GM12878 (cell line): ENCODE results near the gene VAV2. TPM values are rescaled to one million over a fixed set of nuclear protein-coding genes. Genes with fewer than 3 reads are reported as not detected.

Experiments
- ATAC-seq: fragments of 200-7000 bp; cut with Tn5 transposase; 3 replicates; pipeline ENCODE4 v1.9.1; 2020; ENCODE audit warnings: mild to moderate bottlenecking, moderate library complexity
- BruUV-seq: library from RNA; stranded (reverse); fragments of 400-500 nt; replicated peaks from 2 replicates; lab custom pipeline; 2021; lab: Mats Ljungman, UMichigan
- CTCF ChIA-PET: fragments of 300-600 bp; sonication (Branson Sonifier 250); formaldehyde crosslinking; extraction: SDS; loops from one replicate; lab custom pipeline; 2021; ENCODE audit warnings: inconsistent platforms; lab: Yijun Ruan, JAX
- POLR2A ChIA-PET: fragments of 350-600 bp; formaldehyde crosslinking; extraction: SDS; loops from one replicate; lab custom pipeline; 2021; ENCODE audit warnings: inconsistent platforms; lab: Charles Lee
- RAD21 ChIA-PET: fragments of 300-600 bp; sonication (Branson Sonifier 250); formaldehyde crosslinking; loops from one replicate; lab custom pipeline; 2023; ENCODE audit warnings: antibody characterized with exemption; ENCODE audit not compliant: unreplicated experiment; lab: Charles Lee
- SMC1A ChIA-PET: fragments of 300-600 bp; sonication (Branson Sonifier 250); formaldehyde crosslinking; loops from one replicate; lab custom pipeline; 2023; ENCODE audit not compliant: unreplicated experiment, uncharacterized antibody; lab: Charles Lee
- DNase-seq: peaks from one replicate; pipeline ENCODE4 v3.0.0-alpha.2; 2011; ENCODE audit warnings: low read depth, low spot score
- FAIRE-seq: peaks from 3 replicates; lab custom pipeline; 2011; peaks lifted over from hg19 to GRCh38; lab: Jason Lieb, UNC
- H2AFZ ChIP-seq: 2 replicates; pipeline ENCODE4 v1.6.0; 2011; ENCODE audit warnings: low read depth, low read length, control low read depth; ENCODE audit not compliant: control insufficient read depth
- H3K27ac ChIP-seq: 2 replicates; pipeline ENCODE4 v1.5.1; 2011; ENCODE audit warnings: control low read depth; ENCODE audit not compliant: control insufficient read depth, insufficient read depth
- H3K27me3 ChIP-seq, 2 experiments: replicated peaks in 1 of 2; 2 replicates each; pipeline versions ENCODE4 v1.6.0 to v1.6.1; 2011; ENCODE audit warnings: low read length in 1 of 2; ENCODE audit not compliant: control insufficient read depth in 2 of 2, insufficient read depth in 2 of 2
- H3K36me3 ChIP-seq, 2 experiments: 2 replicates each; pipeline ENCODE4 v1.5.1; 2011; ENCODE audit warnings: low read length in 1 of 2; ENCODE audit not compliant: control insufficient read depth in 2 of 2, insufficient read depth in 2 of 2
- H3K4me1 ChIP-seq: 2 replicates; pipeline ENCODE4 v1.6.1; 2011; ENCODE audit warnings: mild to moderate bottlenecking, low read length, moderate library complexity, mixed read lengths; ENCODE audit not compliant: control insufficient read depth, insufficient read depth
- H3K4me2 ChIP-seq: 2 replicates; pipeline ENCODE4 v1.6.0; 2011; ENCODE audit warnings: control low read depth; ENCODE audit not compliant: control insufficient read depth, insufficient read depth
- H3K4me3 ChIP-seq: fragments of 200-600 bp; sonication (generic); 2 replicates; pipeline ENCODE4 v1.5.1; 2016
- H3K79me2 ChIP-seq: 2 replicates; pipeline ENCODE4 v1.6.0; 2011; ENCODE audit warnings: low read length; ENCODE audit not compliant: control insufficient read depth, insufficient read depth
- H3K9ac ChIP-seq: 2 replicates; pipeline ENCODE4 v1.8.0; 2011; ENCODE audit warnings: low read length, control low read depth, mixed read lengths; ENCODE audit not compliant: control insufficient read depth, insufficient read depth
- H3K9me3 ChIP-seq: replicated peaks from 3 replicates; pipeline ENCODE4 v1.5.1; 2011; ENCODE audit warnings: mild to moderate bottlenecking, low read length; ENCODE audit not compliant: control insufficient read depth, insufficient read depth
- H4K20me1 ChIP-seq: 2 replicates; pipeline ENCODE4 v1.6.0; 2011; ENCODE audit not compliant: control insufficient read depth, insufficient read depth
- CHD2 ChIP-seq: IDR thresholded peaks from 2 replicates; pipeline ENCODE4 v1.6.1; 2011; ENCODE audit warnings: low read depth, low read length, improper control_type of control experiment, borderline replicate concordance
- EGR1 ChIP-seq, 2 experiments: IDR thresholded peaks; 1 replicate in 1 of 2; 2 replicates in 1 of 2; pipeline ENCODE4 v1.6.1; 2011 to 2012; ENCODE audit warnings: low read depth in 2 of 2, low read length in 2 of 2, borderline replicate concordance in 1 of 2, mild to moderate bottlenecking in 1 of 2, moderate library complexity in 1 of 2
- NR2F1 ChIP-seq: fragments of 450-650 bp; conservative IDR thresholded peaks from 2 replicates; pipeline ENCODE4 v1.6.1; 2017; ENCODE audit warnings: mild to moderate bottlenecking
- WGBS: methylation state at CpG from one replicate; pipeline ENCODE4 v1.1.6; 2016; ENCODE audit warnings: low lambda C conversion rate; ENCODE audit not compliant: insufficient replicate concordance, insufficient coverage; ENCODE audit errors: missing lambda C conversion rate; 5-methylcytosine and 5-hydroxymethylcytosine counted together
- in situ Hi-C: fragments of 300-500 bp; cut with MboI; formaldehyde crosslinking; loops from 9 replicates; pipeline ENCODE4 v1.14.3; 2018; ENCODE audit warnings: mixed read lengths
- intact Hi-C: fragments of 100-400 bp; cut with micrococcal nuclease; formaldehyde crosslinking; loops from one replicate; pipeline ENCODE4 v1.14.2; 2022; ENCODE audit not compliant: unreplicated experiment
- polyA plus RNA-seq, 11 experiments: library from polyadenylated mRNA; depleted of rRNA in 4 of 11; unstranded in 6 of 11; stranded (reverse) in 5 of 11; fragments of >200 nt; fragmentation: Nextera tagmentation in 4 of 11; fragmentation: Illumina TruSeq in 1 of 11; extraction: Ambion mirVana in 4 of 11; extraction: Trizol in 1 of 11; gene quantifications; 1 replicate in 1 of 11; 2 replicates in 10 of 11; pipeline versions ENCODE4 v1.2.1 to v1.2.3, GENCODE V29; 2011 to 2016; ENCODE audit warnings: inconsistent platforms in 2 of 11, missing spikeins in 2 of 11, low read depth in 1 of 11
- total RNA-seq, 4 experiments: library from RNA; depleted of rRNA in 3 of 4; stranded (reverse); fragments of >200 nt in 3 of 4; fragmentation: Illumina TruSeq in 1 of 4; extraction: Trizol in 1 of 4; gene quantifications; 2 replicates each; pipeline versions ENCODE4 v1.2.1 to v1.2.3, GENCODE V29; 2013 to 2021
- TF ChIP-seq, protein P1 (sequence below): IDR thresholded peaks from 2 replicates; pipeline ENCODE4 v1.6.1; 2012; ENCODE audit warnings: low read depth, low read length, improper control_type of control experiment

VAV2 gene
- total and polyA plus RNA-seq, 10 of the 15 experiments (the other 5 are each of a cell fraction or from before 2014, with no cell fraction given): 0.13 to 43.9 (median 16.9) TPM

GRCh38 chr9:133970581-133971058 is 21.5 kb downstream of the VAV2 start:
- no peak overlapping the region for H3K9ac ChIP-seq
- in situ Hi-C loops: no loop called here
- H2AFZ ChIP-seq: no peak overlapping the region
- ChIA-PET SMC1A (no interaction called here), RAD21 (interaction anchor here (1.0 kb wide), 1 partner anchor 24 kb away, joined by 3 read pairs; no protein-coding TSS in a partner anchor)
- WGBS: 53% methylated on average over 6 of the region's 6 CpGs
- no peak overlapping the region for H3K4me2 ChIP-seq
- no peaks in the 10 kb centered on the region; the same call in 2 of the 3 replicates for H3K9me3 ChIP-seq
- FAIRE-seq: no peak
- BruUV-seq: no TSS peak
- no peak for DNase-seq
- TF ChIP-seq NR2F1 (no peak), CHD2 (no peak), EGR1 (IDR thresholded peaks at IDR 0.05; ENCODE audit: borderline replicate concordance in 1 of 2, low read depth in 2 of 2, low read length in 2 of 2) (no peak)
- TF ChIP-seq, protein P1, sequence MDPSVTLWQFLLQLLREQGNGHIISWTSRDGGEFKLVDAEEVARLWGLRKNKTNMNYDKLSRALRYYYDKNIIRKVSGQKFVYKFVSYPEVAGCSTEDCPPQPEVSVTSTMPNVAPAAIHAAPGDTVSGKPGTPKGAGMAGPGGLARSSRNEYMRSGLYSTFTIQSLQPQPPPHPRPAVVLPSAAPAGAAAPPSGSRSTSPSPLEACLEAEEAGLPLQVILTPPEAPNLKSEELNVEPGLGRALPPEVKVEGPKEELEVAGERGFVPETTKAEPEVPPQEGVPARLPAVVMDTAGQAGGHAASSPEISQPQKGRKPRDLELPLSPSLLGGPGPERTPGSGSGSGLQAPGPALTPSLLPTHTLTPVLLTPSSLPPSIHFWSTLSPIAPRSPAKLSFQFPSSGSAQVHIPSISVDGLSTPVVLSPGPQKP: no peak
- TF ChIP-seq, all 136 proteins: peak for 0
- Histone ChIP-seq H3K36me3 (peaks cover 2 to 3% of the 10 kb centered on the region in 2 experiments; a peak in 2 of 4 replicates), H3K4me3 (no peak overlapping the region), H3K27ac (peak overlapping the region; percentile 24; the same call in 1 of the 2 replicates), H4K20me1 (no peaks in the 10 kb centered on the region), H3K27me3 (no peaks in the 10 kb centered on the region), H3K4me1 (peaks cover 43% of the 10 kb centered on the region), H3K79me2 (peaks cover 93% of the 10 kb centered on the region)
- CTCF ChIA-PET: no interaction called here
- intact Hi-C loops: no loop called here
- ATAC-seq: no peak
- POLR2A ChIA-PET: no interaction called here
